C1 segment of cervical spinal cord (tissue), 14 donors: ENCODE results near the gene PRSS33.

Experiments
- DNase-seq, 14 donors: peaks; one replicate each; lab custom pipeline; 2025; lab: John Stamatoyannopoulos, UW

PRSS33 gene

DNA sequence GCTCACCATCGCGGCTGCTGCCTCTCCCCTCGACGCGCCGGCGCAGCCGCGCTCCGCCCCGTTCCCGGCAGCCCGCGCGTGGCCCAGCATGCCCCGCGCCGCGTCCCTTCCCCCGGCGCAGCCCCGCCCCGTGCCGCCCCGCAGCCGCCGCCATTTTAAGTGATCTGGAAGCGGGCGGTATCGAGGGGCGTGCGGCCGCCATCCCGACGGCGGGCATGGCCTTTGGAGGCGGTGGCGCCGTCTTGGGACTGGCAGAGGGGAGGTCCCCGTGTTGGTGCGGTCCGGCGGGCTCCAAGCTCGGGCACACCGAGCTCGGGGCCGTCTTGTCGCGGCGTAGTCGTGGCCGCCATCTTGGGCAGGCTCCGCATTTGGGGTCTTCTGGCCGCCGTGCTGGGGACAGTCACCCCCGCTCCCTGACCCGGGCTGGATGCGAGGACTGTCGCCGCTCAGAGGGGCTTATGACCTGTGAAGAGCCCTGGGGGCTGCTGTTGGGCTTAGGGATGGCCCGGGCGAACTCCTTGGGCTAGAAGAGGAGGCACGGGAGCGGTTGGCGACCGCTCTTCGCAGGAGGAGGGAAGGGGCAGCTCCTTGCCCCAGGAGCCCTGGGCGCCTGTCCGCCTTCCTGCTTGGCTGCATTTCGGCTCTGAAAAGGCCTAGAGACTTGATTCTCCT is 10.0 kb downstream of the PRSS33 start, which contains the start of gene ELOB:
Gene ELOB, minus strand, starts transcription at position 50 of the 672 bp plus-strand sequence. Its CDS starts 41 bp downstream, at position 9.
- DNase-seq = peak in 13 of 14 donors; percentile 46 to 93 (median 81)

DNA sequence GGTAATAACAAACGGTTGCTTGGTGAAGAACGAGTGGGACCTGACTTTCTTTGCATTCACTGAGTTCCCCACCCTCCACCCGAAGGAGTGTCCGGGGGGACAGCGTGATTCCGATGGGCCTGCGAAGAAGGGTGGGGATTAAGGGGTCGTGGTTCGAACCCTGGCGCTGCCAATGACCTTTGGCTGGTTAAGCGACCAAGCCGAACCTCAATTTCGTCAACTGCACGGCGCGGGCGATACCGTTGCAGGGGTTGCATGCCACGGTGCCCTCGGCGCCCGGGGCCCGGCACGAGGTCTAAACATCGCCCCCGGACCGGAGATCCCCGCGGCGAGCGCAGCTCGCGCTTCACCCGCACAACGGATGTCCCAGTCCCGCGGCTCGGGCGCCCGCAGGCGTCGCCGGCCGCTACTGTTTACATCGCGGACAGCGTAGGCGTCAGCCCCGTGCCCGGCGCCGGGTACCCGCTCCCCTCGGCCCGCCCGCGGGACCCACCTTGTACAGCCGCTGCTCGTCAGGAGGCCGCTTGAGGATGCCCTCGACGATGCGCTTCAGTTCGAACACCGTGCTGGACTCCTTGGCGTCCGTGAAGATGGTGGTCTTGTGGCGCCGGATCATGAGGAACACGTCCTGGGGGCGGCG is 10.7 kb downstream of the PRSS33 start:
- DNase-seq = peak in 2 of 14 donors; percentile 27 to 52

DNA sequence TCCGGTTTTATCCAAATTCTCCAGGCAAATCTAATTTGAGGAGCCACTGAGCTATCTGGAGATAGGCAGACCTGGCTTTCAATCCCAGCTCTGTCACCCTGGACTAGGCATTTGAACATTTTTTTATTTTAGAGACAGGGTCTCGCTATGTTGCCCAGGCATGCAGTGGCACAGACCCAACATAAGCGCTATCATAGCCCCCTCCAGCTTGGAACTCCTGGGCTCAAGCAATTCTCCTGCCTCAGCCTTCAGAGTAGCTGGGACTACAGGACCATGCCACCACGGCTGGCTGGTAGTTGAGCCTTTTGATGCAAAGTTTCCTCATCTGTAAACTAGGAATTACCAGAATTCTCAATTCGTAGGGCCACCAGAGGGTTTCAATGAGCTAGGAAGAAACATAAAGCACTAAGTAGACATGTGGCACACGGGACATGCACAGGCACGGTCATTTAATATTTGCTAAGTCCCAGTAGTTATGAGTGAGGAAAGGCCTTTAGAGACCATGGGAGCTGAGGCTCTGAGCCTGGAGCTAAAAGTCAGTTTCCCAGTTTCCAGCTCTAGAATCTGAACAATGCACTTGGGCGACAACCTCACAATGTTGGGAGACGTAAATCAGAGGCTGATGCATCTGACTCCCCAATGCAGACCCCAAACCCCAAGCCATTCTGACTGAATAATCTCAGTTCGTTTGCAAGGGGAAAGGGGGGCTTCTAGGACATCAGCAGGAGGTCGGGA is 11.4 kb downstream of the PRSS33 start:
- no peak for DNase-seq

DNA sequence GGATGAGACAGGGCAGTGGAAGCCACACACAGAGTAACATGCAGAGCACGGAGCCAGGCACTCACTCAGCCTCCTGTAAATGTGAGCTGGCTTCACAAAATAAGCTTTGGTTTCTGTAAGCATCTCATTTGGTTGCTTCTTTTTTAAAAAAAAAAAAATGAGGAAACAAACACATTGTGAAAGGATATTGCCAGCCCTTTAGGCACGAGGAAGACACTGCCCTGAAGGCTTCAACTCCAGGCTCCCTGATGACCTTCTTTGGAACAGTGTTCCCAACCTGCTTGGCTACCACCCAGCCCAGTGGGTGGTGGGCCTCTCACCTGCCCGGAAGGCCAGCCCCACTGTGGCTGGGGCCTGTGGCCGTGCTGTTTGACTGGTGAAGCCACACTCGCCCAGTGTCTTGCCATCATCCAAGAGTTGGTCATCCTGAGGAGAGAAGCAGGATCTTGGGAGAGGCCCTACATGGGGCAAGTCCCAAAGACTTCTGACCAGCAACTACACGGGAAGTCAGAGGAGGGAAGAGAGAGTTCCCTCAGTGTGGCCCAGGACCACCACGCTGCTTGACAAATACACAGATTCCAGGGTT is 12.1 kb downstream of the PRSS33 start:
- no peak for DNase-seq

DNA sequence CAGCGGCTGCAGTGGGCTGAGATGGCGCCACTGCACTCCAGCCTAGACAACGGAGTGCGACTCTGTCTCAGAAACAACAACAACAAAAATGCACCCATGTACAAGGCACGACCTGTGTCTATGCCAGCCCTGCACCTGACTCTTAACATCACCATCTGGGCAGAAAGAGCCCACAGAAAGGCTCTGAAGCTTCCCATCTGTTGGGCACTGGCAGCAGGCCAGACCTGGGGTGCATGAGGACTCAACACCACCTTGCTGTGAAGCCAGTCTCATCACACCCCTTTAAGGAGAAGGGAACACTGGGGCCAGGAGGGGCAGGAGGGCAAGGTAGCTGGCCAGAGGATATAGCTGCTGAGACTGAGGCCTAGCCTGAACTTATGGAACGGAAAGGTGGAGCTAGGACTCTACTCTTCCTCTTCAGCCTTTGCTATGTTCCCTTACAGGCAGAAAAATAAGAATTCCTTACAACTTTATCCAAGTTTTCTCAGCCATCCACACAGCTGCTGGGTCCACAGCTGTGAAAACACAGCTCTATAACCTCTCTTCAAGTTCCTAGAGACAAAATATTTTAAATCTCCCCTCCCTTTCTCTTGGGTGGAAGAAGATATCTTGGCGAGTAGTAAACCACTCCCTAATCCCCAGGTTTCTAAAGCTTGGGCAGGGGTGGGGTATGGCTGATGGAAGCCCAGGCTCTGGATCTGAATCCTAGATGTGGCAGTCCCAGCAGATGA is 13.0 kb downstream of the PRSS33 start:
- DNase-seq = peak in 1 of 14 donors; percentile 16

DNA sequence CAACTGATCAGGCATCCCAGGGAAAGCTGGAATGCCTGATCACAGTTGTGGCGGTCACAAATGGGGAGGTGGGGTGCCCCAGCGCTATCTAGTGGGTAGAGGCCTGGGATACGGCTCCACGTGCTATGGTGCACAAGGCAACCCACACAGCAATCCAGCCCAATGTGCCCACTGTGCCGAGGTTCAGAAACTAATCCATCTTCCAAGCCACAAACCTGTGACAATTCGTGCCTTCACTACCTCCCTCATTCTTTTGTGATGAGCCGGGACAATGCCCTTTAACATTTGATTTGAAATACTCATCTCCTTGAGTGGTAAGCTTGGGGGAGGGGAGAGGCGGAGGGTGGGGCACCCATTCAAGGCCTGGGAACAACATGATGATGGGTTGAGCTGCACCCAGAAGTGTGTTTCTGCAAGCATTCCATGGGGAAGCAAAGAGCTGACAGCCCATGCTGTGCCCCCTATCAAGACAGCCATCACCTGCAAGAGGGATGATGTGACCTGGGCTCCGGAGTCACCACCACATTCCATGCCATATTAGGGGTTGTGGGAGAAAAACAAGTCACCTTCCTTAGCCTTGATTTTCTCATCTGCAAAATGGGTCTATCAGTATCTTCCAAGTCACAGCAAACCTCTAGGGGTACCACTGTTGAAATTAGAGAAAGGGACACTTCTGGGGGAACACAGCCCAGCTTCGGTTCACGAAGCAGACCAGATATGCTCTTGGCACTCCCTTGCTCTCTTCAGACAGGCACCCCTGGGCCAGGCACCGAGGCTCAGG is 14.0 kb downstream of the PRSS33 start:
- DNase-seq = no peak

DNA sequence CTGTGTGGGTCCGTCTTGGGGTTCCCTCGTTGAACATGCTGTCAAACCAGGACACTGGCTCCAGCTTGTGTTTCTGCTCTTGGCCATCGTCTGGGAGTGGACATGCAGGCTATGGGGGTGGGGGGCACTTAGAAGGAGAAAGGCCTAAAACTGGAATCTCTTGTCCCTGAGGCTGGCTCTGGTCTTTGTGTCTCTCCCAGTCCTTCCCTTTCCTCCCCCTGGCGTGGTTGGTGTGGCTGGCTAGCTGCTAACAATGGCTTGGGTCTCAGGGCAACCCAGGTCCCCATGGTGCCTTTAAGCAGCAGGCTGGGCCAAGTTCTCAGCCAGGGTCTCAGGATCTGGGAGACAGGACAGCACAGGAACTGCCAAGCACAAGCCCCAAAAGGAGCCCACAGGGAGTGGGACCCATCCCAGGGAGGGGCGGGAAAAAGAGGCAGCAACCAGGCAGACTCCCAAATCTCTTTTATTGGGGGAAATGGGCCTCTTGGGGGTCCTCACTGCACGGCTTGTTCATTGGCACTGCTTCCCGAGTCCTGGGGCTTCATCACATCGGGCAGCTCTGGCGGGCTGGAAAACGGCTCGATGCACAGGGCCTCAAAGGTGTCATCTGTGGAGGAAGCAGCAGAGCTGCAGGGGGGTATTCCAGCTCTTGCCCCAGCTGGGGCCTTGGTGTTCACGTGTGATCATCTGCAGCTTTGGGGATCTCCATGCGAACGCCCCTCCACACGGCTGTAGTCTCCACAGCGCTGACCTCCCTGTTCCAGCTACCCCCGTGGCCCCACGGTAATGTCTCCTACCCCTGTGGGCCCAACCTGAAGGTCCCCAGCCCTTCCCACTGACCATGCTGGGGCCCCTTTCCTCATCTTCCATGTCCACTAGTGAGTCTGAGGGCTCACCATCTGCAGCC is 15.6 kb downstream of the PRSS33 start:
- DNase-seq = no peak

DNA sequence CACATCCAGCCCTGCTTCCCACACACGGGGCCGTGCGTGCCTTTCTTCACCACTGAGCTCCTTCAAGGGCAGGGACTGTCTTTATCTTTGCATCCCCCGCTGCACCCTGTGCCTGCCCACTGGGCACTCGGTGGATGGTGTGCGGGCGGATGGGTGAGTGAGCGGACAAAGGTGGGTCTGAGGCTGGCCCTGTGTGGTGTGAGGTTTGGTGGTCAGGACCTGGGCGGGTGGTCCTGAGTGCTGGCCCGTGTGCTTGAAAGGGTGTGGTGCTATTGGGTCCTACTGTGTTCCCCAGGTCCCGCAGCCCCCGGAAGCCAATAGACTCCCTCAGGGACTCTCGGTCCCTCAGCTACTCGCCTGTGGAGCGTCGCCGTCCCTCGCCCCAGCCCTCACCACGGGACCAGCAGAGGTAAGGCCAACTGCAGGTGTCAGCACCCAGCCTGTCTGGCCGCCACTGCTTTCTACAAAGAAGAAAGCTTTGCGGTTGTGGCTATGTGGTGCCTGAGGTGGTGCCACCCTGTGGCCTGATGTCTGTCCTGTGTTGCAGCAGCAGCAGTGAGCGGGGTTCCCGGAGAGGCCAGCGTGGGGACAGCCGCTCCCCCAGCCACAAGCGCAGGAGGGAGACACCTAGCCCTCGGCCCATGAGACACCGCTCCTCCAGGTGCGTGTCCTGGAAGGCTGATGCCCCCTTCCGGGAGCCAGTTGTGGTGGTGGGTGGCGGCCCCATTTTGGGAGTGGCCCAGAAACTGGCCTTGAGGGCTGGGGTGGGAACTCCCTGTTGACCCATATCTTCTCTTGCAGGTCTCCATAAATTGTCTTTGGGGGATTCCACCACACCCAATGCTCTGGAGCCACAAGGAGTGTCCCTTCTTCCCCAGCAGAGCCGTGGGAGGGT is 17.1 kb downstream of the PRSS33 start:
- no peak for DNase-seq

DNA sequence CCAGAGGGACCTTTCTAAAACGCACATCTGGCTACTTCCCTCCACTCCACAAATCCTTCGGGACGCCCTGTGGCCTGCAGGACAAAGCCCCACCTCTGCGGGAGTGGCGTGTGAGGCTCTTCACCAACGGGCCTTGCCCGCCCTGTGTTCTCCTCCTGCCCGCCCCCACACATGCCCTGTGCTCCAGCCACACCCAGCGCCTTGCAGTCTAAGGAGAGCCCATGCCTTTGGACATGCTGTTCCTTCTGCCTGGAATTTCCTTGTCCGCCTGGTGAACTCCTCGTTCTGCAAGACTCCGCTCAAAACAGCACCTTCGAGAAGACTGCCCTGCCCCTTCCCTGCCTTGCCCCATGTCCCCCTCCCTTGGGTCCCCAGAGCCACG is 17.7 kb downstream of the PRSS33 start:
- no peak for DNase-seq

DNA sequence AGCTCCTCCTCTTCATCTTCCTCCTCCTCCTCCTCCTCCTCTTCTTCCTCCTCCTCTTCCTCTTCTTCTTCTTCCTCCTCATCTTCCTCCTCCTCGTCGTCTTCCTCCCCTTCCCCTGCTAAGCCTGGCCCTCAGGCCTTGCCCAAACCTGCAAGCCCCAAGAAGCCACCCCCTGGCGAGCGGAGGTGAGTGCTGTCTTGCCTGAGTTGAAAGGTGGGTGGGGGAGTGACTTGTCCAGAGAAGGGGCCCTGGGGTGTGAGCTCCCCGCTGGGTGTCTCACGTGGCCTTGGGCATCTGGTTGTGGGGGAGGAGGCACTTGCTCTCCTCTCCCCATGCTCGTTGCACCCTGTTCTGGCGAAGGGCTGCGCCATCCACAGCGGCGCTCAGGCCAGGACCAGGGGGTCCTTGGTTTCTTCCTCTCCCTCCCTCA is 18.2 kb downstream of the PRSS33 start:
- no peak for DNase-seq

DNA sequence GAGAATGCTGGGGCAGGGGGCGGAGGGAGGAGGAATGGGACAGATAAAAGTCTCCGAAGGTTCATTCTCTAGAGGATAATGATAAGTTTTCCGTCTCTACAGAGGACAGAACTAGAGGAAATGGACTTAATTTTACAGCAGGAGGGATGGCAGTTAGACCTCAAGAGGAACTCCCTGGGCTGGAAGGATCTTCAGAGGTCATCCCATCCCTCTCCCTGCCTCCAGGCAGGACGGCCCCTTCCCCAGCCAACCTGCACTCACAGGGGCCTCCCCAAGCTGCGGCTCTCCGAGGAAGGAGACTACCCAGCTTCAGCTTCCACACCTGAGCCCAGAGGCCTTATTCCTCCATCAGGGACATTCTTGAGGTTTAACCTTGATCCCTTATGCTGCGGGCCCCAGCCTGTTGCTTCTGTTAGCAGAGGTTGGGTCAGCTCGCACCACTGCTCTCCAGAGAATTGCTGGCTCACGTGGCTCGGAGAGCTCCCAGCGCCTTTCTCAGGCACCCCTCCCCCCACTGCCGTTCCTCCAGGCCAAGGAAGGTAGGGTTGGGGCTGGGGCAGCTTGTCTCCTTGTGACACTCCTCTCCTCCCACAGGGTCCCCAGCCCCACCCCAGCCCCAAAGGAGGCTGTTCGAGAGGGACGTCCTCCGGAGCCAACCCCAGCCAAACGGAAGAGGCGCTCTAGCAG is 18.8 kb downstream of the PRSS33 start:
- no peak for DNase-seq

DNA sequence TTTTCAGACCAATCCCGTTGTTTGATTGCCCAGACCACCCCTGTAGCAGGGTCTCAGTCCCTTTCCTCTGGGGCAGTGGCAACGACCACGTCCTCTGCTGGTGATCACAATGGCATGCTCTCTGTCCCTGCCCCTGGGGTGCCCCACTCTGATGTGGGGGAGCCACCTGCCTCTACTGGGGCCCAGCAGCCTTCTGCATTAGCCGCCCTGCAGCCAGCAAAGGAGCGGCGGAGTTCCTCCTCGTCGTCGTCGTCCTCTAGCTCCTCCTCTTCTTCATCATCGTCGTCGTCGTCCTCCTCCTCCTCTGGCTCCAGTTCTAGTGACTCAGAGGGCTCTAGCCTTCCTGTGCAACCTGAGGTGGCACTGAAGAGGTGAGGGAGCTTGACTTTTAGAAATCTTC is 19.5 kb downstream of the PRSS33 start:
- no peak for DNase-seq

DNA sequence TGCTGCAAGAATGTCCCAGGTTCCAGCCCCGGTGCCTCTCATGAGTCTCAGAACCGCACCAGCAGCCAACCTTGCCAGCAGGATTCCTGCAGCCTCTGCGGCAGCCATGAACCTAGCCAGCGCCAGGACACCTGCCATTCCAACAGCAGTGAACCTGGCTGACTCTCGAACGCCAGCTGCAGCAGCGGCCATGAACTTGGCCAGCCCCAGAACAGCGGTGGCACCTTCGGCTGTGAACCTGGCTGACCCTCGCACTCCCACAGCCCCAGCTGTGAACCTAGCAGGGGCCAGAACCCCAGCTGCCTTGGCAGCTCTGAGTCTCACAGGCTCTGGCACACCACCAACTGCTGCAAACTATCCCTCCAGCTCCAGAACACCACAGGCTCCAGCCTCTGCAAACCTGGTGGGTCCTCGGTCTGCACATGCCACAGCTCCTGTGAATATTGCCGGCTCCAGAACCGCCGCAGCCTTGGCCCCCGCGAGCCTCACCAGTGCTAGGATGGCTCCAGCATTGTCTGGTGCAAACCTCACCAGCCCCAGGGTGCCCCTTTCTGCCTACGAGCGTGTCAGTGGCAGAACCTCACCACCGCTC is 20.1 kb downstream of the PRSS33 start:
- no peak for DNase-seq

DNA sequence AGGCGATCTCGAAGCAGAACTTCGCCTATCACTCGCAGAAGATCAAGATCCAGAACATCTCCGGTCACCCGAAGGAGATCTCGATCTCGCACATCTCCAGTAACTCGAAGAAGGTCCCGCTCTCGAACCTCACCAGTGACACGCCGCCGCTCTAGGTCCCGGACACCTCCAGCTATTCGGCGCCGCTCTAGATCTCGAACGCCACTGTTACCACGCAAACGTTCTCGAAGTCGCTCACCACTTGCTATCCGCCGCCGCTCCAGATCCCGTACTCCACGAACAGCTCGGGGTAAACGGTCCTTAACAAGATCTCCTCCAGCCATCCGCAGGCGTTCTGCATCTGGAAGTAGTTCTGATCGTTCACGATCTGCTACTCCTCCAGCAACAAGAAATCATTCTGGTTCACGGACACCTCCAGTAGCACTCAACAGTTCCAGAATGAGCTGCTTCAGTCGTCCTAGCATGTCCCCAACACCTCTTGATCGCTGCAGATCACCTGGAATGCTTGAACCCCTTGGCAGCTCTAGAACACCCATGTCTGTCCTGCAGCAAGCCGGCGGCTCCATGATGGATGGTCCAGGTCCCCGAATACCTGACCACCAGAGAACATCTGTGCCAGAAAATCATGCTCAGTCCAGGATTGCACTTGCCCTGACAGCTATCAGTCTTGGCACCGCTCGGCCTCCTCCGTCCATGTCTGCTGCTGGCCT is 20.8 kb downstream of the PRSS33 start:
- DNase-seq = no peak

DNA sequence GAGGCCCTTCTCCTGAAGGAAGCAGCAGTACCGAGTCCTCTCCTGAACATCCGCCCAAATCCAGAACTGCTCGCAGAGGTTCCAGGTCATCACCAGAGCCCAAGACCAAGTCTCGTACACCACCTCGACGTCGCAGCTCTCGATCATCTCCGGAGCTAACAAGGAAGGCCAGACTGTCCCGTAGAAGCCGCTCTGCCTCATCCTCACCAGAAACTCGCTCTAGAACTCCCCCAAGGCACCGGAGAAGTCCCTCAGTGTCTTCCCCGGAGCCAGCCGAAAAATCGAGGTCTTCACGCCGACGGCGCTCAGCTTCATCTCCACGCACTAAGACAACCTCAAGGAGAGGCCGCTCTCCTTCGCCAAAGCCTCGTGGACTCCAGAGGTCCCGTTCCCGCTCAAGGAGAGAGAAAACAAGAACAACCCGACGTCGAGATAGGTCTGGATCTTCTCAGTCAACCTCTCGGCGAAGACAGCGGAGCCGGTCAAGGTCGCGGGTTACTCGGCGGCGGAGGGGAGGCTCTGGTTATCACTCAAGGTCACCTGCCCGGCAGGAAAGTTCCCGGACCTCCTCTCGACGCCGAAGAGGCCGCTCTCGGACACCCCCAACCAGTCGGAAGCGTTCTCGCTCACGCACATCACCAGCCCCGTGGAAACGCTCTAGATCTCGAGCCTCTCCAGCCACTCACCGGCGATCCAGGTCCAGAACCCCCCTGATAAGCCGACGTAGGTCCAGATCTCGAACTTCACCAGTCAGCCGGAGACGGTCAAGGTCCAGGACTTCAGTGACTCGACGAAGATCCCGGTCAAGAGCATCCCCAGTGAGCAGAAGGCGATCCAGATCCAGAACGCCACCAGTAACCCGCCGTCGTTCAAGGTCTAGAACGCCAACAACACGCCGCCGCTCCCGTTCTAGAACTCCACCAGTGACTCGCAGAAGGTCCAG is 21.6 kb downstream of the PRSS33 start:
- no peak for DNase-seq

DNA sequence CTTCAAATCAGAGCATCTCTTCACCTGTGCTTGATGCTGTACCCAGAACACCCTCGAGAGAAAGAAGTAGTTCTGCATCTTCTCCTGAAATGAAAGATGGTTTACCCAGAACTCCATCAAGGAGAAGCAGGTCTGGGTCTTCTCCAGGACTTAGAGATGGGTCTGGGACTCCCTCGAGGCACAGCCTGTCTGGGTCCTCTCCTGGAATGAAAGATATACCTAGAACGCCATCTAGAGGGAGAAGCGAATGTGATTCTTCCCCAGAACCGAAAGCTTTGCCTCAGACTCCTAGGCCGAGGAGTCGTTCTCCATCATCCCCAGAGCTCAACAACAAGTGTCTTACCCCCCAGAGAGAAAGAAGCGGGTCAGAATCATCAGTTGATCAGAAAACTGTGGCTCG is 22.6 kb downstream of the PRSS33 start:
- no peak for DNase-seq
